GM19455 (cell line): ENCODE results near the gene RSKR.
"Not testable (repeated sequence)": the region's sequence is repeated elsewhere in the genome, so short reads cannot be mapped to it uniquely, and the experiment has no call there.

ENCODE experiments used
- ATAC-seq: cut with Tn5 transposase; IDR thresholded peaks from one replicate; pipeline ENCODE4 v1.9.1; 2021; ENCODE audit not compliant: unreplicated experiment

Gene RSKR

DNA sequence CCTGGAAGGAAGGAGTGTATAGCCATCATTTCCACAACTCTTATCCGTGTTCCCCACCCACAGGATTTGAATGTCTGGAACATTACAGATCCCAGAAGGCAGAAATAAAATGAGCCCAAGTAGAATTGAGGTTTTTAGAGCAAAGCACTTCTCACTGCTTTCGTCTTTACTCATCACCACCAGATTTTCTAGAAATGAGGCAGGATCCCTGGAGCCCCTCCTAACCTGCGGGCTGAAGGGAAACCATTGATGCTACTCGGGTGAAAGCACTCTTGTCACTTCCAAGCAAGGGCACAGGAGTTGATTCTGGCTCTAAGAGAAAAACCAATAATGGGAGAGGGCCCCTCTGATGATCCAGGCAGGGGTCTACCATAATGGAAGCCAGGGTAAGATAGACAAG, 34.5 kb downstream of the RSKR start:
- no peak for ATAC-seq

DNA sequence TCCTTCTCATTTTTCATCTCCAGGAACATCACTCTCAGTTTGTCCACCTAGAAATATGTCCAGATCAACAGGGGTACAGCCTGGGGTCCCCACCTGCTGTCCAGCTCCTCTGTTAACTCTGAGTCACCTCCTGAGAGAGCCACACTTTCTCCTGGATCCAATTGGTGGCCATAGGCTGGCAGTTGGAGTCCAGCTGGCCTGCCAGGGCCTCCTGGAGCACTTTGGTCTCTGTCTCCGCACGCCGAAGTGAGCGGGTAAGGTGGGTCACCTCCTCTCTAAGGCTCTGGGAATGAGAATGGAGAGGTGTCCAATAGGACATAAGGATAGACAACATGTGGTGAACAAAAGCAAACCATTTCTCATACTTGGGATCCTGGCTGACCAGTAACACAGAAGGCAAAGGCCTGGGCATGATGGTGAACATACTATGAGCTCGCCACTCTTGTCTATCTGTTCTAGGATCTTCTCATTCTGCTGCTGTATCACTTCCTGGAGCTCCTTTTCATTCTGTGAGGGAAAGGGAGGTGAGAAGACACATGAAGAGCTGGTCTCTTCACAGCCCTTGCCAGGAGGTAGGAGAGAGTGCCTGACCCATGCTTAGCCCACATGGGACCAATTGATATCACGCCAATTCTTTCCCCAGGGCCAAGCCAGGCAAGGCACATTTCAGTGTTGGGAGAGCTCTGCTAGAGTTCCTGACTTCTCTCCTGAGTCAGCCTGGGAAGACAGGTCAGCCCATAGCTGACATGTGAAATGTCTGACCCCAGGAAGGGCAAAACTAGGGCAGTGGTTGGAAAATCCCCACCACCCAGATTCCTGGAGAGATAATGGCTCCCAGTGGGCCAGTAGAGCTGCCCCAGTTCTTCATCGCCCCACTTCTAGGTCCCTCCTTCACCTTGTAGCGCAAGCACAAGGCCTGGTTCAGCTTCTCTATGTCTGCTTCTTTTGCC, 35.5 kb downstream of the RSKR start:
- no peak for ATAC-seq

DNA sequence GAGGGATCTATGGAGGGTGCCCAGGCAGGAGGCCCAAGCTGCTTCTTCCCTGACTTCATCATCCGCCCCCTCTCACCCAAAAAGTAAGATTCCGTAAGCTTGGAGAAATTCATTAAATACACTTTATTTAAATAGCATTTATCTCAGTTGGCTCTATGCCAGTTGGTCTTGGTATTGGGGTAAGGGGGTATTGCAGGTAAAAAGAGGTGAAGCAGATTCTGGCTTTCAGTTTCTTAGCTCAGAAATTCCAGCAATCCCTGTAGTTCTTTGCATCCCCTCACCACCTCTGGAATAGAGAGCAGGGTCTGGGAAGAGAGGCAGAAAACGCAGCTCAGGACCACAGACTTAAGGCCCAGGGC, 36.5 kb downstream of the RSKR start:
- no peak for ATAC-seq

DNA sequence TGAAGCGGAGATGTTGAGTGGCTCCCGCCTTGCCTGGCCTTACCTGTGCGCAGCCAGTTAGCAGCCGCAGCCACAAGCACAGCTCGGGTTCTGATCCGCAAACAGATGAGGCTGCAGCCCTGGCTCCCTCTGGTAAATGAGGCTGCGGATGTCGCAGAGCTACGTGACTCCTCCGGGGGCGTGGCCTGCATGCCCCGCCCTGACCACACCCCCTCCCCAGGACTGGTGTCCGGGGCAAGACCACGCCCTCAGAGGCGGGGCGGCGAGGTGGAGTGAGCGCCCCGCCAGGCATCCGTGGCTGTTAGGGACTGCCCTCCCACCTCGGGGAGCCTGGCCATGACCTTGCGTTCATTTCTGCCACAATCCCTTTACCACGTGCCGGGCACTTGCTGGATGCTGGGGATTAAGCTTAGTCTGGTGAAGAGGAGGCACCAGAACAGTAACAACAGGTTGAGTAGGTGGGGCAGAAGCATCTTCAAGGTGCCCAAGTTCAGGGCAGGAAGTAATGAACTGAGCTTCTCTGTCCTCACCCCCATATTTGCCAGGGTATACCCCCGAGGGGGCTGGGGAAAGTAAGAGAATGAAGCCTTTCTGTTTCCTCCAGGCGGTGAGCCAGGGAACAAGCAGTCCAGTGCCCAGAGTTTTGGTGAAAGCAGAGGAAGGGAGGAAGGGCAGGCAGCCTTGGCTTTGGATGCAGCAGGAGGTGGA, 37.1 kb downstream of the RSKR start, which contains the start of gene ALDOC:
ALDOC (minus strand) TSS at position 138 of the 708 bp plus-strand sequence. CDS start 1,363 bp downstream, outside the sequence.
- peak; percentile 84 for ATAC-seq

DNA sequence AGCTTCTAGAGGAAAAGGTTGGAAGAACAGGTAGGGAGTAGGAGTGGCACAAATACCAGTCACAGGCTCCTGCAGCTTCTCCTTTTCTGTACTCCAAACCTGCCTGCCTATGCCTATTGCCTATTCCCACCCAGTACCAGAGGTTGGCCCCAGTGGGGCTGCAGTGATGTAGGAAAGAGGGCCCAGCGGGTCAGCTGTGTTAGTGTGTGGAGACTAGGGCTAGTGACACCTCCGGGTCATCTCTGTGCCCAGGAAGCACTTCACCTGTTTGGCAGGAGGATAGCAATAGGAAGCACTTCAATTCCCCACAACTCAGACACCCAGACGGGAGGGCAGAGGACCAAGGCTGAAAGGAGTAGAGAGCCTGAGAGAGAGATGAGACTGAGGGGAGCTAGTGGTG, 38.0 kb downstream of the RSKR start:
- not testable (repeated sequence) for ATAC-seq

DNA sequence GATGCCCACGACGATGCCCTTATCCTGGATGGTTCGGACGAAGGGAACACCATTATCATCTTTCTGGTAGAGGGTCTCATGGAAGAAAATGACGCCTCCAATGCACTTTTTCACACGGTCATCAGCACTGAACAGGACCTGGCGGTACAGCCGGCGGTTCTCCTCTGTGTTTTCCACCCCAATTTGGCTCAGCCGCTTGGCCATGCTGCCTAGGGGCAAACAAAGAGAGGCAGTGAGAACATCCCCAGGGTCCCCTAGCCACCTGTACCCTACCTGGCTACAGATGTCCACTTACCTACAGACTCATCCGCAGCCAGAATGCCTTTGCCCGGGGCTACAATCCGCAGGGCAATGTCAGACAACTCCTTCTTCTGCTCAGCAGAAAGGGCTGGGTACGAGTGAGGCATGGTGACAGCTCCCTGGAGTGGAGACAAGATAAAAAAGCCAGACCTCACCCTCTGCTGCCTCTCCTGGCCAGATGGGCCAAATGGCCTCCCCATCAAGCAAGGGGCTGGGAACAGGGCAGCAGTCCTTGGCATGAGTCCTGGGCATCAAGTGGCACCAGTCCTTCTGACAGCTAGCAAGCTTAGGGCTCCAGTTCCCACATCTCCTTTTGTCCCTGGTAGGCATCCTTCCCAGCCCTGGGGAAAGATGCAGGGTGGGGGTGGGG, 38.7 kb downstream of the RSKR start:
- no peak for ATAC-seq

DNA sequence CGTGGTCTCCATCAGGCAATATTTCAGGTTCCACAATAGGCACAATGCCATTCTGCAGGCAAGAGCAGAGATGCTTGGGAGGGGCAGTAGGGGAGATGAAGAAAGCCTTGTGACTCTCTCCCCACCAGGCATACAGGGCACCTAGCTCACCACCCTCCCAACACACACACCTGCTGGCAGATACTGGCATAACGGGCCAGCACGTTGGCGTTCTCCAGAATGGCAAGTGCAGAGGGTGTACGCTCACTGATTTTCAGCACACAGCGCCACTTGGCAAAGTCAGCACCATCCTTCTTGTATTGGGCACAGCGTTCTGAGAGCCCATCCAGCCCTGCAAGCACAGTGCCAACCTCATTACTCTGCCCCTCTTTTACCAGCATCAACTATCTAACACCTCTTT, 39.5 kb downstream of the RSKR start:
- ATAC-seq = no peak

DNA sequence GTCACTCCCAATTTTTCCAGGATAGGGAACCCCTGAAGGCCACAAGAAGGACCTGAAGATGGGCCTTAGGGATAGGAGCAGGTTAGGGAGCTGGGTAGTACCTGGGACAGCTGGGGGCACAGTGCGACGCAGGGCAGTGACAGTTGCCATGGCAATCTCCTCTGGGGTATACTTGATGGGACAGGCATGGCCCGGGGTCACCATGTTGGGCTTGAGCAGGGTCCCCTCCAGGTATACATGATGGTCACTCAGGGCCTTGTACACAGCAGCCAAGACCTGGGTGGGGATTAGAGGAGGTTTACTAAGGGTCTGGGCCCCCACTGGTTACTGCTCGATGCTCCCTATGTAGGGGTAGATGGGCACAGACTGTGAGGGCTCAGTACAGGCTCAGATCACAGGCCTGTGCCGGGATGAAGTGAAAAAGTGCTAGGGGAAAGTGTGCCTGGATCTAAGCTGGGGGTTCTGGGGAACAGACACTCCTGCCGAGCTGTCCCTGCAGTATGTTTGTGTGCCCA, 40.0 kb downstream of the RSKR start:
- no peak for ATAC-seq

DNA sequence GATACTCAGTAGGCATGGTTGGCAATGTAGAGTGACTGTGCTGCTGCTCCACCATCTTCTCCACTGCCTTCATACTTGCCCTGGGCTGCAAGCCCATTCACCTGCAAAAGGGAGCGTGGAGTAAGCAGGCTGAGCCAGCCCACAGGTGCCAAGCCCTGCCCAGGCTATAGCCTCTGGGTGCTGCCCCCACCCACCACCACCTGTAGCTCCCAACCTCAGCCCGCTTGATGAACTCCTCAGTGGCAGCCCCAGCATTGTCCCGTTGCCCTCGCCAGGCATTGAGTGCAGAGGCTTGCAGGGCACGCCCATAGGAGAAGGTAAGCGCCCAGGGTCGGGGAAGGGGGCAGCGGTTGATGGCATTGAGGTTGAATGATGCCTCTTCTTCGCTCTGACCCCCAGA, 40.5 kb downstream of the RSKR start:
- no peak for ATAC-seq

DNA sequence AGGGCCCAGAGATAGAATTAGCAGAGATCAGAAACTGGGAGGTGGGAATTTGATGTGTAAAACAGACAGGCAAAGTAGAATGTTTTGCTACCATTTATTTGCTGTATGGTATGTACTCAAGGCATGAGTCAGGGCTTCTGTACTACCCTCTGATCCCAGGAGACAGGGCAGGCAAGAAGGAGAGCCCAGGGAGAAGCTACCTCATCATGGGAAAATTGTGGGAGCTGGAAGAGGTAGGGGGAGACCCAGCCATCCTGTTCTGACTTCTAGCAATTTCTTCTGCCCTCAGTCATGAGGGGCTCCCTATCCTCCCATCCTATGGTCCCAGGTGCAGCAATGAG, 41.0 kb downstream of the RSKR start:
- no peak for ATAC-seq

DNA sequence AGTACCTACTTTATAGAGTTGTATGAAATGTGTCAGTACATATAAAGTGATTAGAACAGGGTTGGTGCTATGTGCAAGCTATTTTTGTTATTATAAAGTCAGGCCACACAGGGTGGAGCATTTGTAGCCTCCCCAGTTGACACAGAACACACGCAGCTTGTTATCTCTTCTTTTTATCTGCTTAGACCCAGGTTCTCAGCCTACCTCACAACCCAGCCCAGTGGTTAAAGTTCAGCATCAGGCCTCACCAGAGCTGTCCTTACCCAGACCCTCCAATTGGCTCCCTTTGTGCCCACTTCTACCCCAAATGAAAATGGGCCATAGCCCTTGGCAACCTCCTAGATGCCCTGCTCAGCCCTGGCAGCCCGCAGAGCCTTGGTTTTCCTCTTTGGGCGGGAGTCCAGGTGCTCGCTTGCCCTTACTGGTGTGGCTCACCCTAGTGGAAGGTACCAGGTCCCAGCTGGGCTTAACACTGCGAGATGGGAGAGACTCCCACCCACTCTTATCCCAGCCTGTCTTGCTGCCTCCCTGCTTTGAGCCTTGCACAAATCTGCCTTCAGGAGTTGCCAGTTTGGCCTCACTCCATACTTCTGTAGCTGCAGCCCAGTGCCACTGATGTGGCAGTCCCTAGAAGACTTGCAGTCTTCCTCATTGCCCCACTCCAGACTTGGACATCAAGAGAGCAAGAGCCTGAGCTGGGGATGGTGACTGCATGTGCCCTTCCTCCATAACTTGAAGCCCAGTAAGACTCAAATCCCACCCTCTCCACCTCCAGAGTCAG, 41.5 kb downstream of the RSKR start:
- ATAC-seq = no peak

DNA sequence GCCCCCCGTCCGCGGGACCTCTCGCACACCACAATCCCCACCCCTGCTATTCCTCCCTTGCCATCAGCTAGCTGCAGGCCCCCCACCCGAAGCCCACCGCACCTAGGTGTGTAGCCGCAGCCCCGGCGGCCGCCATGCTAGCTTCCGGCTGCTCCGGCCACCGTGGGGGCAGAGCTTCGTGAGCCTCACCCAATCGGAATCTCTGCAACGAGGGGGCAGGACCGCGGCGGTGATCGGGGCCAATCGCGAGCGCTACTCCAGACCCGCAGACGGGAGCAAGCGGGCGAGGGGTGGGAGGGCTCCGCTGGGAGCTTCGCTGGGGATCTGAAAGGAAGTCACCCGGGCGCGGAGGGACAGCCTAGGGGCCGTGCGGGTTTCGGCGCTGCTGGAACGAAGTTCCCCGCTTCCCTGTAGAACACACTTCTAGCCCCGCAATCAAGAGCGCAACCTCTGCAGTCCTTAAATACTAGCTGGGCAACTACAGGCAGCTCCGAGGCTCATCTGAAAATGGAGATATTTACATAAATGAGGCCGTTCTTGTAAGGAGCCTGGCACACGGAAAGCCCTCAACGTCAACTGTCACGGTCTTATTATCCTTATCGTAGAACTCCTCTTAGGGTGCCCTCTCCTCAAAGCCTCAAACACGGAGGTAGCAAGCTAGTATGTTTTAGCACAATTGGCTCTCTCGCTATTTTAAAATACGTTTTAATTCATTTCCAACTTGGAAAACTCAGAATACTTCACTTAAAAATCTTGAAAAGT, 42.4 kb downstream of the RSKR start, which contains the start of gene PIGS:
PIGS (minus strand) TSS at position 164 of the 762 bp plus-strand sequence; CDS start at position 136, 28 bp downstream.
- peak; percentile 84 for ATAC-seq

DNA sequence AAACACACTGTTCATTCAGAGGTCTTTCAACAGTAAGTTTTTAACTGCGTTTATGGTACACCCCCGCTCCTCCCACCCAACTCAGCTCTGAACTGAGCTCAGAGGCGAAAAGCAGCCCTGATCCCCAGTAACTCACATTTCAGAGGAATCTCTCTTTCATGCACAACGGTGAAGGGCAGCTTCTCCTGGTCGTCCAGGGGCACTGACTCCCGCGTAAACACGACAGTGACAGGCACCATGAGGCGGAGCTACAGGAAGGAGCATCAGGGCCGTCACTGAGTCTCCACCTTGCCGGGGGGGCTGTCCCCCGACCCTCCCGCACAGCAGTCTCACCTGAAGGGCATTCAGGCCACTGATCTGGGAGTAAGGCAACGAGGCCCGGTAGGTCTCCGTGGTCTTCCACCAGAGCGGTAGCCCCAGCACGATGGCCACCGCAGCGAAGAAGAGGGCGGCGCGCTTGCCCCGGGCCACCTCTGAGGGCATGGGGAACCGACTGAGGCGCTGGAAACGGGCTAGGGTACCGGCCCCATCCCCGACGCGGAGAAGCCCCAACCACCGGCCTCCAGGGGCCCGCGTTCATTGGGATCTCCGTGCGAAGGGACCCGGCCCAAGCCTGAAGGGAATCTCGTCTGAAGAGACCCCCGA, 43.1 kb downstream of the RSKR start:
- peak; percentile 43 for ATAC-seq

DNA sequence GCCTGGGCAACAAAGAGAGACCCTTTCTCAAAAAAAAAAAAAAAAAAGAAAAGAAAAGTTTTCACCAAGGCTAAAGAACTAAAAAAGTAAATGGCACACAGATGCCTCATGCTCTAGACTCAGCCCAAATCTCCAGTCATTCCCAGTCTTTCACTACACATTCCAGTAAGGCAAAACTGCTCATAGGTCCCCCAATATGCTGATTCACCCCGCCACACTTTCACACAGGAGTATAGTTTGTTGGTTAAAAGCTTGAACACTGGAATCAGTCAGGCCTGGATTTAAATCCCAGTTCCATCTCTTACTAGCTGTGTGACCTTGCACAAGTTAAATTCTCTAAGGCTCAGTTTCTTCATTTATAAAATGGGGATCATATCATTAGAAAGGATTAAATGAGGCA, 44.5 kb downstream of the RSKR start:
- ATAC-seq = no peak

DNA sequence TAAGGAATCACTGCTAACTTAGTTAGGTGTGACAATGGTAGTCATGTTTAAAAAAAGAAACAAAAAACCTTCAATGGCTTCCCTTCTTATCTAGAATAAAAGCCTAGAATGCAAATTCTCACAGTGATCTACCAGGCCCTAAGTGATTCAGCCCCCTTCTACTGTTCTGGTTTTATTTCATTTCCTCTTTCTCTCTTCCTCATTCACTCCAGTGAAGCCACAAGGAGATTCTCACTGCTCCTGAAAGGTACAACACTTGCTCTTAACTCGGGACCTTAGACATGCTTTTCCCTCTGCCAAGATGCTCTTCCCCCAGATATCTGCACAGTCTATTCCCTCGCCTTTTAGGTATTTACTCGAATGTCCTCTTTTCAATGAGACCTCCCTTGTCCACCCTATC, 46.4 kb downstream of the RSKR start:
- no peak for ATAC-seq

DNA sequence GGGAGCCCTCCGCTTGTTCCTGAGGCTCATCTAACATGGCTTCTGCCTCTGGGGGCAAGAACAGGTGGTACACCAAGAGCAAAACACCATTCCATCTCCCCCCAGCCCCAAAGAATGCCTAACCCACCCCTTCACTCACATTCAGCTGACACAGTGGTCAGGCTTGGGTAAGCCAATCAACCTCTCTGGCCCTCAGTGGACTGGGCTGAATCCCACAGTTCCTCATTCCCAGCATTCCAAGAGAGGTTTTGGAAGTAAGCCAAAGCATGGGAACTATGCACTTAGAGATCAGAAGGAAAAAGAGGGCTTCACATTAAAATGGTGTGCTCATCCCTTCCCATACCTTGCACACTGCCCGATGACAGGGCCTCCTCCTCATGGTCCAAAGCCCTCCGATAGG, 50.5 kb downstream of the RSKR start:
- ATAC-seq = no peak
